HCT116 (cell line): Measurements from ENCODE around the gene RPL12. TPM values are rescaled to one million over a fixed set of nuclear protein-coding genes. Genes with fewer than 3 reads are reported as not detected.

Experiments used
- ATAC-seq: fragments of 200-7000 bp; cut with Tn5 transposase; 2 replicates; pipeline ENCODE4 v1.9.1; 2020; ENCODE audit warnings: mild to moderate bottlenecking, moderate library complexity
- BruUV-seq: library from RNA; stranded (reverse); fragments of 400-500 nt; replicated peaks from 2 replicates; lab custom pipeline; 2021; lab: Mats Ljungman, UMichigan
- CTCF ChIA-PET: fragments of 300-600 bp; sonication (Branson Sonifier 250); formaldehyde crosslinking; loops from one replicate; lab custom pipeline; 2021; ENCODE audit warnings: antibody characterized with exemption; lab: Charles Lee
- POLR2A ChIA-PET: fragments of 300-600, 350-600 bp; sonication (Branson Sonifier 250); formaldehyde crosslinking; loops from one replicate; lab custom pipeline; 2021; ENCODE audit warnings: antibody characterized with exemption; lab: Charles Lee
- RAD21 ChIA-PET, 2 experiments: fragments of 300-600 bp; sonication (Branson Sonifier 250); formaldehyde crosslinking; loops; one replicate each; lab custom pipeline; 2023; ENCODE audit warnings: low total read pairs in 2 of 2; ENCODE audit not compliant: uncharacterized antibody in 2 of 2, unreplicated experiment in 2 of 2, low non-redundant PET in 1 of 2; lab: Charles Lee
- DNase-seq: peaks from one replicate; pipeline ENCODE4 v3.0.0-alpha.2; 2010; ENCODE audit warnings: low read depth, low spot score
- H2AFZ ChIP-seq: fragments of 200-600 bp; shearing (Covaris generic), sonication (generic); 2 replicates; pipeline ENCODE4 v1.6.1; 2017; ENCODE audit warnings: low read depth, mixed run types, mixed read lengths, antibody characterized with exemption, low read length; ENCODE audit not compliant: poor library complexity, severe bottlenecking
- H3K27ac ChIP-seq: 2 replicates; pipeline ENCODE4 v1.5.1; 2012; ENCODE audit warnings: low read depth, low read length
- H3K27me3 ChIP-seq: fragments of 200-600 bp; sonication (generic); 2 replicates; pipeline ENCODE4 v1.6.1; 2016; ENCODE audit warnings: mixed run types, low read length, mixed read lengths; ENCODE audit not compliant: insufficient read depth
- H3K36me3 ChIP-seq, 2 experiments: fragments of 200-500 bp in 1 of 2; fragments of 200-600 bp in 1 of 2; sonication (Bioruptor generic) in 1 of 2; sonication (generic) in 1 of 2; 2 replicates each; pipeline versions ENCODE4 v1.5.1 to v1.6.1; 2014 to 2016; ENCODE audit warnings: low read length in 2 of 2, inconsistent platforms in 1 of 2, mixed read lengths in 1 of 2, mixed run types in 1 of 2; ENCODE audit not compliant: insufficient read depth in 2 of 2, control insufficient read depth in 1 of 2
- H3K4me1 ChIP-seq, 2 experiments: fragments of 200-600 bp in 1 of 2; sonication (generic) in 1 of 2; 2 replicates each; pipeline versions ENCODE4 v1.5.1 to v1.6.1; 2012 to 2017; ENCODE audit warnings: low read length in 2 of 2, inconsistent platforms in 1 of 2, mild to moderate bottlenecking in 1 of 2, mixed read lengths in 1 of 2, mixed run types in 1 of 2, moderate library complexity in 1 of 2; ENCODE audit not compliant: insufficient read depth in 2 of 2, control insufficient read depth in 1 of 2
- H3K4me2 ChIP-seq: fragments of 200-600 bp; sonication (generic); 2 replicates; pipeline ENCODE4 v1.6.1; 2017; ENCODE audit warnings: mixed run types, low read length, mixed read lengths
- H3K4me3 ChIP-seq, 2 experiments: fragments of 200-600 bp in 1 of 2; sonication (generic) in 1 of 2; replicated peaks in 1 of 2; 2 replicates each; pipeline ENCODE4 v1.5.1; 2011 to 2016; ENCODE audit warnings: low read length in 2 of 2, control low read depth in 1 of 2, low read depth in 1 of 2, mild to moderate bottlenecking in 1 of 2, mixed read lengths in 1 of 2, mixed run types in 1 of 2
- H3K79me2 ChIP-seq: fragments of 200-600 bp; sonication (generic); 2 replicates; pipeline ENCODE4 v1.6.1; 2017; ENCODE audit warnings: mild to moderate bottlenecking, mixed run types, low read length, moderate library complexity, mixed read lengths; ENCODE audit not compliant: insufficient read depth
- H3K9ac ChIP-seq: fragments of 200-600 bp; sonication (generic); 2 replicates; pipeline ENCODE4 v1.6.1; 2016; ENCODE audit warnings: low read length, mixed read lengths
- H3K9me2 ChIP-seq: fragments of 200-600 bp; sonication (generic), shearing (Covaris generic); 2 replicates; pipeline ENCODE4 v1.6.1; 2017; ENCODE audit warnings: mixed run types, mild to moderate bottlenecking, moderate library complexity; ENCODE audit not compliant: insufficient read depth
- H3K9me3 ChIP-seq, 2 experiments: fragments of 200-500 bp in 1 of 2; fragments of 200-600 bp in 1 of 2; sonication (Bioruptor generic) in 1 of 2; sonication (generic) in 1 of 2; 2 replicates each; pipeline ENCODE4 v1.6.1; 2014 to 2017; ENCODE audit warnings: low read length in 2 of 2, mixed read lengths in 2 of 2, inconsistent platforms in 1 of 2, low read depth in 1 of 2, mild to moderate bottlenecking in 1 of 2, mixed run types in 1 of 2, moderate library complexity in 1 of 2; ENCODE audit not compliant: control insufficient read depth in 1 of 2, insufficient read depth in 1 of 2
- H4K20me1 ChIP-seq: fragments of 200-600 bp; sonication (generic), shearing (Covaris generic); 2 replicates; pipeline ENCODE4 v1.6.1; 2017; ENCODE audit warnings: mixed run types, mild to moderate bottlenecking, moderate library complexity; ENCODE audit not compliant: insufficient read depth
- CTCF ChIP-seq, 3 experiments: fragments of 200-600 bp in 1 of 3; sonication (generic) in 1 of 3; IDR thresholded peaks in 2 of 3; conservative IDR thresholded peaks in 1 of 3; 2 replicates each; pipeline ENCODE4 v1.5.1; 2012 to 2017; ENCODE audit warnings: low read depth in 2 of 3, low read length in 2 of 3, antibody characterized with exemption in 1 of 3, borderline replicate concordance in 1 of 3, control low read depth in 1 of 3, mild to moderate bottlenecking in 1 of 3, mixed read lengths in 1 of 3, mixed run types in 1 of 3, moderate library complexity in 1 of 3; ENCODE audit not compliant: insufficient read depth in 1 of 3
- EGR1 ChIP-seq: IDR thresholded peaks from 2 replicates; pipeline ENCODE4 v1.6.1; 2012; ENCODE audit warnings: low read depth
- ELF1 ChIP-seq: IDR thresholded peaks from 2 replicates; pipeline ENCODE4 v1.6.1; 2012; ENCODE audit warnings: low read depth, borderline replicate concordance
- EZH2phosphoT487 ChIP-seq: fragments of 200-600 bp; IDR thresholded peaks from 2 replicates; pipeline ENCODE4 v1.6.1; 2018; ENCODE audit warnings: antibody characterized with exemption, borderline replicate concordance
- FOSL1 ChIP-seq: IDR thresholded peaks from 2 replicates; pipeline ENCODE4 v1.6.1; 2012; ENCODE audit warnings: low read depth
- JUND ChIP-seq: IDR thresholded peaks from 2 replicates; pipeline ENCODE4 v1.6.1; 2012
- MAX ChIP-seq: IDR thresholded peaks from 2 replicates; pipeline ENCODE4 v1.6.1; 2012
- POLR2A ChIP-seq: IDR thresholded peaks from 2 replicates; pipeline ENCODE4 v1.7.0; 2011; ENCODE audit warnings: borderline replicate concordance; ENCODE audit not compliant: insufficient read depth, insufficient read length; ENCODE audit errors: extremely low read depth
- POLR2AphosphoS5 ChIP-seq: IDR thresholded peaks from 2 replicates; pipeline ENCODE4 v1.6.1; 2011; ENCODE audit warnings: mild to moderate bottlenecking, low read depth, low read length, moderate library complexity
- RAD21 ChIP-seq: IDR thresholded peaks from 2 replicates; pipeline ENCODE4 v1.6.1; 2012; ENCODE audit warnings: low read depth, mild to moderate bottlenecking
- SIN3A ChIP-seq: IDR thresholded peaks from 2 replicates; pipeline ENCODE4 v1.6.1; 2012; ENCODE audit warnings: low read depth
- SP1 ChIP-seq: IDR thresholded peaks from 2 replicates; pipeline ENCODE4 v1.6.1; 2012; ENCODE audit warnings: low read depth
- SRF ChIP-seq: IDR thresholded peaks from 2 replicates; pipeline ENCODE4 v1.6.1; 2012; ENCODE audit warnings: low read depth
- TCF7L2 ChIP-seq: IDR thresholded peaks from 2 replicates; pipeline ENCODE4 v1.7.0; 2011; ENCODE audit warnings: borderline replicate concordance, inconsistent platforms; ENCODE audit not compliant: insufficient read depth, insufficient read length; ENCODE audit errors: extremely low read depth
- YY1 ChIP-seq: IDR thresholded peaks from 2 replicates; pipeline ENCODE4 v1.6.1; 2011; ENCODE audit warnings: low read length, low read depth, moderate library complexity, mild to moderate bottlenecking; ENCODE audit not compliant: insufficient replicate concordance; ENCODE audit errors: extremely low read depth
- ZFX ChIP-seq: fragments of 450-650 bp; IDR thresholded peaks from 2 replicates; pipeline ENCODE4 v1.6.1; 2017
- ZNF274 ChIP-seq: fragments of 200-500 bp; sonication (Bioruptor generic); IDR thresholded peaks from 2 replicates; pipeline ENCODE4 v1.6.1; 2014; ENCODE audit warnings: mild to moderate bottlenecking, low read depth, low read length, inconsistent platforms
- intact Hi-C: fragments of 100-400 bp; cut with micrococcal nuclease; formaldehyde crosslinking; loops from 2 replicates; pipeline ENCODE4 v1.10.0; 2022
- total RNA-seq: library from RNA; stranded (reverse); gene quantifications from one replicate; pipeline ENCODE4 v1.2.1, GENCODE V29; 2021; ENCODE audit not compliant: unreplicated experiment

The RPL12 gene
- total RNA-seq, 1 experiment from 2014 or later: 2,679 TPM

- POLR2A ChIA-PET: no interaction called here
- Histone ChIP-seq H3K36me3 (no peaks in the 10 kb centered on the region), H4K20me1 (no peaks in the 10 kb centered on the region), H3K27me3 (no peaks in the 10 kb centered on the region), H3K9ac (no peak overlapping the region), H3K4me1 (peaks cover 3 to 39% of the 10 kb centered on the region in 2 experiments; a peak in 3 of 4 replicates), H3K4me3 (no peak overlapping the region), H3K9me2 (no peaks in the 10 kb centered on the region)
- RAD21 ChIA-PET: no interaction called here
- no peak for DNase-seq
- no TSS peak for BruUV-seq
- TF ChIP-seq ZFX (no peak), EZH2phosphoT487 (no peak), EGR1 (no peak), SRF (no peak), ZNF274 (no peak)
- TF ChIP-seq, all 23 proteins: peak for 0
- Histone ChIP-seq H3K27ac (no peak overlapping the region), H2AFZ (no peak overlapping the region), H3K4me2 (no peak overlapping the region), H3K9me3 (no peaks in the 10 kb centered on the region), H3K79me2 (peaks cover 9% of the 10 kb centered on the region)
- intact Hi-C loops: no loop called here
- CTCF ChIA-PET: no interaction called here
- ATAC-seq: no peak
Measured at GRCh38 chr9:127419348-127419747, 31.9 kb downstream of the RPL12 start.

- Histone ChIP-seq H3K36me3 (no peaks in the 10 kb centered on the region), H3K4me1 (peaks cover 3 to 37% of the 10 kb centered on the region in 2 experiments; a peak in 3 of 4 replicates), H3K9ac (no peak overlapping the region), H2AFZ (no peak overlapping the region), H3K4me3 (no peak overlapping the region), H3K27ac (no peak overlapping the region), H3K79me2 (no peaks in the 10 kb centered on the region; the same call in 1 of the 2 replicates), H3K9me3 (no peaks in the 10 kb centered on the region), H3K27me3 (no peaks in the 10 kb centered on the region), H3K4me2 (no peak overlapping the region), H4K20me1 (no peaks in the 10 kb centered on the region), H3K9me2 (no peaks in the 10 kb centered on the region)
- BruUV-seq: no TSS peak
- CTCF ChIA-PET: interaction anchor here (1.4 kb wide), 1 partner anchor 204 kb away, joined by 4 read pairs; no protein-coding TSS in a partner anchor
- RAD21 ChIA-PET: no interaction called here
- ATAC-seq: peak; percentile 85
- intact Hi-C loops: no loop called here
- peak; percentile 15 for DNase-seq
- POLR2A ChIA-PET: interaction anchor here (0.8 kb wide), 1 partner anchor 21 kb away, joined by 3 read pairs; the partner anchor contains the start of gene SLC2A8
- TF ChIP-seq FOSL1 (no peak), POLR2AphosphoS5 (no peak), SRF (no peak), YY1 (no peak), RAD21 (peak; percentile 32; the same call in 1 of the 2 replicates), EZH2phosphoT487 (no peak), MAX (no peak), SP1 (no peak), ELF1 (no peak), ZNF274 (no peak), EGR1 (no peak), JUND (no peak), TCF7L2 (no peak), CTCF (IDR thresholded peaks at IDR 0.05 in 2 of 3, conservative IDR thresholded peaks at IDR 0.05 in 1 of 3; ENCODE audit: borderline replicate concordance in 1 of 3, insufficient read depth in 1 of 3, low read depth in 2 of 3, low read length in 2 of 3) (peak; percentile 34 to 49 (median 36); a peak in 5 of 6 replicates), ZFX (no peak), POLR2A (no peak), SIN3A (no peak)
Measured at GRCh38 chr9:127418037-127418471, 33.2 kb downstream of the RPL12 start.
